Astrocyte of the cerebellum (primary cell): ENCODE results near the gene ARMH3.

Source experiments
- DNase-seq: peaks from one replicate; pipeline ENCODE4 v3.0.0-alpha.2; 2011; ENCODE audit warnings: low read depth
- H3K4me3 ChIP-seq: 2 replicates; pipeline ENCODE4 v1.5.1; 2011; ENCODE audit warnings: mild to moderate bottlenecking, low read depth, low read length, moderate library complexity
- CTCF ChIP-seq: IDR thresholded peaks from 2 replicates; pipeline ENCODE4 v1.5.1; 2012; ENCODE audit warnings: low read length, low read depth, moderate library complexity, mild to moderate bottlenecking; ENCODE audit errors: missing control alignments
- in situ Hi-C: cut with HindIII; loops from 2 replicates; pipeline ENCODE4 v1.10.0; 2017; ENCODE audit warnings: low sequenced_read_pairs

ARMH3 gene

GRCh38 chr10:101859530-101859929 lies 196.4 kb downstream of the ARMH3 start:
- no peak for DNase-seq
- no peak for TF ChIP-seq CTCF
- no peak overlapping the region for H3K4me3 ChIP-seq
- in situ Hi-C loops, result no loop called here

DNA sequence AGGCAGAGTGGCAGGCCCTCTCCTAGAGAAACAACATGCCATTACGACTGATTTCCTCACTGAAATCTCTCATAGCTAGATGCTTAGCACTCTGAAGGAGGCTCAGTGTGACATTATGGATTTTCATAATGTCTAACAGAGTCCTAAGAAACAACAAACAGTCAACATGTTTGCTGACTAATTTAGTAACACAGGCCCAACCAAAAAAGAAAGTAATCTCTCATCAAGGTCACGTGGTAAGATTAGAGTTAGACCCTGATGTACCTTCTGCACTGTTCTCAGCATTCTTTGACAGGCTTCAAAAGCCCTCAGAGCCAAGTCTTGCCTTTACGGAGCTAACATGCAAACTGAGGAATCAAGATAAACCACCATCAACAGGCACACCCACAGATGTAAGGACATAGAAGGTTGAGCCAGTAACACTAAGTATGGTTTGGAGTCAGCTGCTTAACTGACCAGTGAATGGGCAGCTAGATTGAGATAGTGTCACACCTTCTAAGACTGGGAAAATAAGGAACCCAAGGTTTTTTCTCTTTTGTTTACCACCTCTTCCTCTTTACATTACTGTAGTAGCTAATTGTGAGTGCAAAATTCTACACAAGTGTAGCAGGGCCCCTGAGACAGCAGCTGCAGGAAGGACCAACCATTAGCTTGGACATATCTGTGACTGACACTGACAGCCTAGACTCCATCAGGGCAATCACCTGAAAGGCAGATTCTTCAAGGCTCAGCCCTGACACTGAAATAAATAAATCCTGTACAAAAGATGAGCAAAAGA lies 197.1 kb downstream of the ARMH3 start:
- H3K4me3 ChIP-seq, result no peak overlapping the region
- no peak for DNase-seq
- no peak for TF ChIP-seq CTCF
- in situ Hi-C loops, result no loop called here

DNA sequence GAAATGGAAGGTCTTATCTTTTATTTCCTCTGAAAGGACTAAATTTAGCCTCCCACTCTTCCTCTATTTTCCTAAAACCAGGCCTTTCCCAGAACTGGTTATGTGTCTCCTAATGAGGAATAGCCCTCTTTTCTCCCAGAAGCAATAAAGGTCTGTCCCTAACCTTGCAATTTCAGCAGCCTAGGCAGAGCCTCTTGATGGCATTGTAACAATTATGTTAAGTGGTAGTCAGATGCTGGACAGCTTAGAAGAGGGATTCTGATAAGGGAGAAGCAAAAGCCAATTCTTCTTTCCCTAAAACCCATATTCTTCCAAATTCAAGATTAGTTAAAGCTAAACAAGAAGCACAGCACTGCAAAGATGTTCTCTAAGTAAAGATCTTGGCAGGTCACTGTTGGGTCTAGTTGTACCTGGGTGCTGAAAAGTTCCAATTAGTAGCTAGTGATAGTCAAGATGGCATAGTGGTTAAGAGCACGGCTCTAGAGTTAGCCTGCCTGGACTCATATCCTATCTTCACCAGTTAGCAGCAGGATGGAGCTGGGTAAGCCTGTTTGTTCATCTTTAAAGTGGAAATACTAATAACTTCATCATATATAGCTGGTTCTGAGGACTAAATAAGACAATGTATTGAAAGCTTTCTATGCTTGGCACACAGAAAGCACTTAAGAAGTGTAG lies 198.0 kb downstream of the ARMH3 start:
- in situ Hi-C loops, result no loop called here
- no peak overlapping the region for H3K4me3 ChIP-seq
- TF ChIP-seq CTCF, result no peak
- DNase-seq, result no peak

DNA sequence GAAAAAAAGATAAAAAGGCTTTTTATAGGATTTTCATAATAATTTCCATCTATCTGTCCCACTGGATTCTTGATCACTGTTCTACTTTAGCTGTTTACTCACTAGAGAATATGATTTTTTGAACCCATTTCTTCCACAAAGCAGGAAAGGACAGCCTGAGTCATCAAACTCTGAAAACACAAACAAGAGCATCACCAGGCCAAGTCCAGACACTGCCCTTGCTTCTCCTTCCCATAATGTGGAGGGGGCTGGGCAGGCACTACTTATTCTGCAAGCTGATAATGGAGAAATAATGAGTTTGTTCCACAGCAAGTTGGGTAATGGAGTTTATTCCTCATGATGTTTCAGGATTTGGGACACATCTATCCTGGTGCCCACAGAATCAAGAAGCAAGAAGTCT lies 199.3 kb downstream of the ARMH3 start:
- no peak overlapping the region for H3K4me3 ChIP-seq
- DNase-seq, result no peak
- TF ChIP-seq CTCF, result no peak
- in situ Hi-C loops, result no loop called here

- no peak for TF ChIP-seq CTCF
- in situ Hi-C loops, result no loop called here
- H3K4me3 ChIP-seq, result no peak overlapping the region
- DNase-seq, result no peak
Measured at GRCh38 chr10:101851411-101852116, 204.4 kb downstream of the ARMH3 start.

DNA sequence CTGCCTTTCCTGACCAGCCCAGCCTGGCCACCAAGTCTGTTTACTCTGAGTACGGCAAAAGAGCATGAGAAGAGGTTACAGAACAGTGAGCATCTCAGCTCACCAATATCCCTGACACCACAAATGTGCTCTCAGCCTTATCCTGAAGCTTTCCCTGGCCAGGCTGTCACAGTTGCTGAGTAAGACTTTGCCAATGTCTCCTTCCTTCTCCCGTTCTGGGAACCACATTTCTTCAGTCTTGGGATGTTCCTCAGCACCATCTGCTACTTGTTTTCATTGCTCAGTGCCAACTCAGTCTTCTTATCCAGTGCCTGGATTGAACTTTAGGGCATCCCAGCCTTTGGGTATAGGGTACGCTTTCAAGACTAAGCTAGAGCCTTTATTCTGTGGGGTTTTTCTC lies 205.2 kb downstream of the ARMH3 start:
- DNase-seq, result no peak
- H3K4me3 ChIP-seq, result no peak overlapping the region
- no peak for TF ChIP-seq CTCF
- in situ Hi-C loops, result no loop called here
